Cerebellar nuclear complex (tissue), 1 donor: ENCODE data around the gene TSHZ1.

ENCODE experiments used
- DNase-seq, 2 experiments: peaks; one replicate each; lab custom pipeline; 2025; lab: John Stamatoyannopoulos, UW

Gene TSHZ1

GRCh38 chr18:75246721-75247610, 36.4 kb downstream of the TSHZ1 start:
- DNase-seq: no peak

GRCh38 chr18:75247611-75248421, 37.2 kb downstream of the TSHZ1 start:
- no peak for DNase-seq

- no peak for DNase-seq
These were observed 38.0 kb downstream of the TSHZ1 start for GRCh38 chr18:75248426-75249174.

GRCh38 chr18:75249175-75249518, 38.5 kb downstream of the TSHZ1 start:
- no peak for DNase-seq

- DNase-seq: no peak
These were observed 39.3 kb downstream of the TSHZ1 start for GRCh38 chr18:75249672-75250470.

- DNase-seq: no peak
These were observed 39.8 kb downstream of the TSHZ1 start for GRCh38 chr18:75250471-75250821.

GRCh38 chr18:75251466-75251865, 40.9 kb downstream of the TSHZ1 start:
- no peak for DNase-seq

- DNase-seq: no peak
These were observed 41.5 kb downstream of the TSHZ1 start for GRCh38 chr18:75252136-75252535.

GRCh38 chr18:75253043-75253442, 42.4 kb downstream of the TSHZ1 start:
- DNase-seq: no peak

GRCh38 chr18:75253784-75254183, 43.2 kb downstream of the TSHZ1 start:
- DNase-seq: no peak

GRCh38 chr18:75255094-75255493, 44.5 kb downstream of the TSHZ1 start:
- DNase-seq: no peak

- DNase-seq: no peak
These were observed 45.8 kb downstream of the TSHZ1 start for GRCh38 chr18:75256376-75256775.

GRCh38 chr18:75257605-75258004, 47.0 kb downstream of the TSHZ1 start:
- DNase-seq: no peak

- DNase-seq: no peak
These were observed 51.0 kb downstream of the TSHZ1 start for GRCh38 chr18:75261430-75262223.

GRCh38 chr18:75262511-75262910, 51.9 kb downstream of the TSHZ1 start:
- no peak for DNase-seq

GRCh38 chr18:75264195-75264594, 53.6 kb downstream of the TSHZ1 start:
- no peak for DNase-seq

GRCh38 chr18:75264926-75265597, 54.5 kb downstream of the TSHZ1 start:
- no peak for DNase-seq

- DNase-seq: no peak
These were observed 55.3 kb downstream of the TSHZ1 start for GRCh38 chr18:75265872-75266271.

- DNase-seq: no peak
These were observed 57.2 kb downstream of the TSHZ1 start for GRCh38 chr18:75267643-75268363.

- DNase-seq: no peak
These were observed 57.7 kb downstream of the TSHZ1 start for GRCh38 chr18:75268364-75268646.
